ENCODE measurements around the gene NT5DC4.

DNA sequence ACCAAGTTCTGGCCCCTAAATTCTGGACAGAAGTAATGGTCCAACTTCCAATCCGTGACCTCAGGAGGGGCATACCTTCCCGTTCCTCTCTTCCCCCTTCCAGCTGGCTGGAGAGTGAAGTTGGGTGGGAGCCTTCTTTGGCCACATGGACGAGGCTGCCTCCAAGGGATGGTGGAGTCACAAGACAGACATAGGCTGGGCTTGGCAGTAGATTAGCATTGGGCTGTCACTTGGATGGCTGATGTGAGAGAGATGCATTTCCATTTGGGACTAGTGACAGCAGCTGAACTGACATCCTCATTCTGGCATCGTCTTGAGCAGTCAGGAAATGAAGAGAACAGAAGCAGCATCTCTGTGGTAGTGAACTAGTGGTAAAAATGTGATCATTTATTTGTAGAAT, 12.6 kb downstream of the NT5DC4 start:
- TF ChIP-seq, protein P1, sequence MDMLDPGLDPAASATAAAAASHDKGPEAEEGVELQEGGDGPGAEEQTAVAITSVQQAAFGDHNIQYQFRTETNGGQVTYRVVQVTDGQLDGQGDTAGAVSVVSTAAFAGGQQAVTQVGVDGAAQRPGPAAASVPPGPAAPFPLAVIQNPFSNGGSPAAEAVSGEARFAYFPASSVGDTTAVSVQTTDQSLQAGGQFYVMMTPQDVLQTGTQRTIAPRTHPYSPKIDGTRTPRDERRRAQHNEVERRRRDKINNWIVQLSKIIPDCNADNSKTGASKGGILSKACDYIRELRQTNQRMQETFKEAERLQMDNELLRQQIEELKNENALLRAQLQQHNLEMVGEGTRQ (IDR thresholded peaks at IDR 0.05): no peak
- TF ChIP-seq, protein P2, sequence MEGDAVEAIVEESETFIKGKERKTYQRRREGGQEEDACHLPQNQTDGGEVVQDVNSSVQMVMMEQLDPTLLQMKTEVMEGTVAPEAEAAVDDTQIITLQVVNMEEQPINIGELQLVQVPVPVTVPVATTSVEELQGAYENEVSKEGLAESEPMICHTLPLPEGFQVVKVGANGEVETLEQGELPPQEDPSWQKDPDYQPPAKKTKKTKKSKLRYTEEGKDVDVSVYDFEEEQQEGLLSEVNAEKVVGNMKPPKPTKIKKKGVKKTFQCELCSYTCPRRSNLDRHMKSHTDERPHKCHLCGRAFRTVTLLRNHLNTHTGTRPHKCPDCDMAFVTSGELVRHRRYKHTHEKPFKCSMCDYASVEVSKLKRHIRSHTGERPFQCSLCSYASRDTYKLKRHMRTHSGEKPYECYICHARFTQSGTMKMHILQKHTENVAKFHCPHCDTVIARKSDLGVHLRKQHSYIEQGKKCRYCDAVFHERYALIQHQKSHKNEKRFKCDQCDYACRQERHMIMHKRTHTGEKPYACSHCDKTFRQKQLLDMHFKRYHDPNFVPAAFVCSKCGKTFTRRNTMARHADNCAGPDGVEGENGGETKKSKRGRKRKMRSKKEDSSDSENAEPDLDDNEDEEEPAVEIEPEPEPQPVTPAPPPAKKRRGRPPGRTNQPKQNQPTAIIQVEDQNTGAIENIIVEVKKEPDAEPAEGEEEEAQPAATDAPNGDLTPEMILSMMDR (IDR thresholded peaks at IDR 0.05): no peak
- TF ChIP-seq POLR2A (IDR thresholded peaks at IDR 0.05; ENCODE audit: low read length) (no peak), ESRRA (IDR thresholded peaks at IDR 0.05; ENCODE audit: borderline replicate concordance, low read length) (no peak), EP300 (IDR thresholded peaks at IDR 0.05) (no peak), CBX2 (IDR thresholded peaks at IDR 0.05; ENCODE audit: borderline replicate concordance, low read depth) (no peak), RCOR1 (IDR thresholded peaks at IDR 0.05; ENCODE audit: low read depth, low read length) (no peak), EHMT2 (IDR thresholded peaks at IDR 0.05; ENCODE audit: low read depth) (no peak), ZSCAN20 (CRISPR knock-in tag; IDR thresholded peaks at IDR 0.05) (no peak), RFX5 (IDR thresholded peaks at IDR 0.05) (no peak), RAD21 (conservative IDR thresholded peaks at IDR 0.05 in 1 of 2, IDR thresholded peaks at IDR 0.05 in 1 of 2) (no peak), POLR2AphosphoS2 (conservative IDR thresholded peaks at IDR 0.05; ENCODE audit: low read length) (no peak), SMC3 (IDR thresholded peaks at IDR 0.05) (no peak)
- TF ChIP-seq, protein P3, sequence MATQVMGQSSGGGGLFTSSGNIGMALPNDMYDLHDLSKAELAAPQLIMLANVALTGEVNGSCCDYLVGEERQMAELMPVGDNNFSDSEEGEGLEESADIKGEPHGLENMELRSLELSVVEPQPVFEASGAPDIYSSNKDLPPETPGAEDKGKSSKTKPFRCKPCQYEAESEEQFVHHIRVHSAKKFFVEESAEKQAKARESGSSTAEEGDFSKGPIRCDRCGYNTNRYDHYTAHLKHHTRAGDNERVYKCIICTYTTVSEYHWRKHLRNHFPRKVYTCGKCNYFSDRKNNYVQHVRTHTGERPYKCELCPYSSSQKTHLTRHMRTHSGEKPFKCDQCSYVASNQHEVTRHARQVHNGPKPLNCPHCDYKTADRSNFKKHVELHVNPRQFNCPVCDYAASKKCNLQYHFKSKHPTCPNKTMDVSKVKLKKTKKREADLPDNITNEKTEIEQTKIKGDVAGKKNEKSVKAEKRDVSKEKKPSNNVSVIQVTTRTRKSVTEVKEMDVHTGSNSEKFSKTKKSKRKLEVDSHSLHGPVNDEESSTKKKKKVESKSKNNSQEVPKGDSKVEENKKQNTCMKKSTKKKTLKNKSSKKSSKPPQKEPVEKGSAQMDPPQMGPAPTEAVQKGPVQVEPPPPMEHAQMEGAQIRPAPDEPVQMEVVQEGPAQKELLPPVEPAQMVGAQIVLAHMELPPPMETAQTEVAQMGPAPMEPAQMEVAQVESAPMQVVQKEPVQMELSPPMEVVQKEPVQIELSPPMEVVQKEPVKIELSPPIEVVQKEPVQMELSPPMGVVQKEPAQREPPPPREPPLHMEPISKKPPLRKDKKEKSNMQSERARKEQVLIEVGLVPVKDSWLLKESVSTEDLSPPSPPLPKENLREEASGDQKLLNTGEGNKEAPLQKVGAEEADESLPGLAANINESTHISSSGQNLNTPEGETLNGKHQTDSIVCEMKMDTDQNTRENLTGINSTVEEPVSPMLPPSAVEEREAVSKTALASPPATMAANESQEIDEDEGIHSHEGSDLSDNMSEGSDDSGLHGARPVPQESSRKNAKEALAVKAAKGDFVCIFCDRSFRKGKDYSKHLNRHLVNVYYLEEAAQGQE (IDR thresholded peaks at IDR 0.05): no peak
